ENCODE results near the gene PWP2.
"Not testable (repeated sequence)": the region's sequence is repeated elsewhere in the genome, so short reads cannot be mapped to it uniquely, and the experiment has no call there.

GRCh38 chr21:44113702-44114371, 6.6 kb downstream of the PWP2 start:
- not testable (repeated sequence) for TF ChIP-seq CTCF (IDR thresholded peaks at IDR 0.05; ENCODE audit: low read depth, low read length, poor library complexity, severe bottlenecking); EZH2phosphoT487 (IDR thresholded peaks at IDR 0.05; ENCODE audit: borderline replicate concordance, low read length)

Measured in DOHH2 (cell line).